Gastroesophageal sphincter (tissue), 4 donors: Measurements from ENCODE around the gene EPAS1. TPM values are rescaled to one million over a fixed set of nuclear protein-coding genes. Genes with fewer than 3 reads are reported as not detected.
A peak's percentile ranks its signal among the peaks of the same experiment; 100 is the strongest.

Experiments
- ATAC-seq: fragments of 150-250 bp; one replicate; pipeline ENCODE4 v1.9.1; 2016; ENCODE audit warnings: mild to moderate bottlenecking, moderate library complexity
- H3K27ac ChIP-seq, 4 donors: fragments of 200-600 bp; sonication (generic) in 3 of 4; 1 replicate in 3 of 4; 2 replicates in 1 of 4; pipeline ENCODE4 v1.5.1; 2016 to 2019
- H3K27me3 ChIP-seq: fragments of 200-600 bp; sonication (generic); one replicate; pipeline ENCODE4 v1.5.1; 2019
- H3K36me3 ChIP-seq, 2 donors: fragments of 200-600 bp; sonication (generic); one replicate each; pipeline ENCODE4 v1.5.1; 2019; ENCODE audit warnings: control low read depth in 1 of 2
- H3K4me1 ChIP-seq, 3 donors: fragments of 200-600 bp; sonication (generic); 1 replicate in 2 of 3; 2 replicates in 1 of 3; pipeline ENCODE4 v1.5.1; 2016 to 2019; ENCODE audit warnings: control low read depth in 2 of 3
- H3K4me3 ChIP-seq, 2 donors: fragments of 200-600 bp; sonication (generic); one replicate each; pipeline ENCODE4 v1.5.1; 2019; ENCODE audit warnings: mild to moderate bottlenecking in 1 of 2, moderate library complexity in 1 of 2
- H3K9me3 ChIP-seq, 3 donors: fragments of 200-600 bp; sonication (generic); one replicate each; pipeline ENCODE4 v1.5.1; 2017 to 2019; ENCODE audit warnings: control low read depth in 2 of 3
- CTCF ChIP-seq, 4 experiments: fragments of 200-600 bp in 2 of 4; fragments of 450-650 bp in 2 of 4; sonication (generic) in 1 of 4; IDR thresholded peaks; one replicate each; pipeline ENCODE4 v1.5.1; 2017 to 2019; ENCODE audit warnings: antibody characterized with exemption in 4 of 4, mild to moderate bottlenecking in 2 of 4, moderate library complexity in 2 of 4
- EP300 ChIP-seq: sonication (generic); formaldehyde crosslinking; IDR thresholded peaks from one replicate; pipeline ENCODE4 v1.6.1; 2017; ENCODE audit warnings: antibody characterized with exemption, mild to moderate bottlenecking
- POLR2A ChIP-seq, 2 donors: fragments of 450-650 bp; IDR thresholded peaks; one replicate each; pipeline ENCODE4 v1.6.1; 2017; ENCODE audit warnings: antibody characterized with exemption in 2 of 2, mild to moderate bottlenecking in 2 of 2, moderate library complexity in 1 of 2
- POLR2AphosphoS5 ChIP-seq: sonication (generic); formaldehyde crosslinking; IDR thresholded peaks from one replicate; pipeline ENCODE4 v1.6.1; 2017; ENCODE audit warnings: antibody characterized with exemption
- WGBS, 2 donors: methylation state at CpG; one replicate each; pipeline ENCODE4 v1.1.5; 2018; ENCODE audit warnings: low coverage in 1 of 2; 5-methylcytosine and 5-hydroxymethylcytosine counted together
- total RNA-seq, 4 donors: library from RNA; depleted of rRNA; stranded (reverse); fragments of >200 nt; gene quantifications; one replicate each; pipeline ENCODE4 v1.1.0, GENCODE V29; 2016

EPAS1 gene
- total RNA-seq, 4 donors from 2014 or later: 101 to 152 (median 131) TPM

- WGBS, 2 donors: 70 to 83% methylated on average over 2 of the region's 4 CpGs
Observed at GRCh38 chr2:46269001-46269400, 28.2 kb upstream of the EPAS1 start.

GRCh38 chr2:46269544-46270273 lies 27.5 kb upstream of the EPAS1 start:
- no peaks in the 10 kb centered on the region for H3K36me3 ChIP-seq
- H3K4me3 ChIP-seq: no peak overlapping the region
- 51 to 80% methylated on average over 6 to 10 of the region's 11 CpGs for WGBS, 2 donors
- no peaks in the 10 kb centered on the region for H3K9me3 ChIP-seq
- no peaks in the 10 kb centered on the region for H3K27me3 ChIP-seq
- TF ChIP-seq CTCF (IDR thresholded peaks at IDR 0.05): no peak
- peak; percentile 33 for TF ChIP-seq POLR2AphosphoS5
- H3K27ac ChIP-seq: no peak overlapping the region
- ATAC-seq: no peak
- H3K4me1 ChIP-seq: peaks cover 0 to 8% (median 0%) of the 10 kb centered on the region in 3 donors

More at GRCh38 chr2:46269001-46269400, 28.2 kb upstream of the EPAS1 start:
- Histone ChIP-seq H3K9me3 (no peaks in the 10 kb centered on the region), H3K36me3 (no peaks in the 10 kb centered on the region), H3K27me3 (no peaks in the 10 kb centered on the region), H3K4me3 (no peak overlapping the region), H3K27ac (no peak overlapping the region), H3K4me1 (peaks cover 0 to 8% (median 0%) of the 10 kb centered on the region in 3 donors)
- ATAC-seq: no peak
- TF ChIP-seq POLR2AphosphoS5: no peak
- TF ChIP-seq EP300: no peak
- TF ChIP-seq POLR2A (IDR thresholded peaks at IDR 0.05): no peak
- TF ChIP-seq CTCF (IDR thresholded peaks at IDR 0.05): no peak

- TF ChIP-seq CTCF (IDR thresholded peaks at IDR 0.05) (no peak), POLR2A (IDR thresholded peaks at IDR 0.05) (no peak), POLR2AphosphoS5 (no peak), EP300 (no peak)
- Histone ChIP-seq H3K9me3 (no peaks in the 10 kb centered on the region), H3K4me3 (no peak overlapping the region), H3K4me1 (peaks cover 0 to 10% (median 0%) of the 10 kb centered on the region in 3 donors), H3K36me3 (no peaks in the 10 kb centered on the region), H3K27ac (no peak overlapping the region), H3K27me3 (no peaks in the 10 kb centered on the region)
- WGBS, 2 donors: 56 to 83% methylated on average over 1 to 2 of the region's 2 CpGs
- ATAC-seq: no peak
Observed at GRCh38 chr2:46270384-46270783, 26.8 kb upstream of the EPAS1 start.

- 65% methylated on average over 4 of the region's 7 CpGs; no CpG with 5 or more reads in 1 of the 2 donors for WGBS, 2 donors
- peak overlapping the region in 3 of 4 donors; percentile 12 to 49 (median 44) for H3K27ac ChIP-seq
- TF ChIP-seq POLR2A (IDR thresholded peaks at IDR 0.05): no peak
- no peak for TF ChIP-seq CTCF (IDR thresholded peaks at IDR 0.05)
- TF ChIP-seq POLR2AphosphoS5: no peak
- TF ChIP-seq EP300: no peak
- H3K4me1 ChIP-seq: peaks cover 0 to 19% (median 0%) of the 10 kb centered on the region in 3 donors
- ATAC-seq: peak; percentile 26
- no peak overlapping the region for H3K4me3 ChIP-seq
- H3K36me3 ChIP-seq: no peaks in the 10 kb centered on the region
- H3K9me3 ChIP-seq: no peaks in the 10 kb centered on the region
- peaks cover 4% of the 10 kb centered on the region for H3K27me3 ChIP-seq
Observed at GRCh38 chr2:46273225-46273863, 23.9 kb upstream of the EPAS1 start.

- Histone ChIP-seq H3K27ac (peak overlapping the region in 3 of 4 donors; percentile 12 to 49 (median 36)), H3K36me3 (no peaks in the 10 kb centered on the region), H3K4me3 (no peak overlapping the region), H3K27me3 (peaks cover 4% of the 10 kb centered on the region), H3K9me3 (no peaks in the 10 kb centered on the region), H3K4me1 (peaks cover 0 to 19% (median 0%) of the 10 kb centered on the region in 3 donors)
- ATAC-seq: no peak
- TF ChIP-seq EP300 (no peak), CTCF (IDR thresholded peaks at IDR 0.05) (no peak), POLR2A (IDR thresholded peaks at IDR 0.05) (no peak), POLR2AphosphoS5 (no peak)
- 62 to 87% methylated on average over 3 to 5 of the region's 5 CpGs for WGBS, 2 donors
Observed at GRCh38 chr2:46273919-46274318, 23.3 kb upstream of the EPAS1 start.
